Measurements from ENCODE around the gene ANKRD18A.

ANKRD18A gene

DNA sequence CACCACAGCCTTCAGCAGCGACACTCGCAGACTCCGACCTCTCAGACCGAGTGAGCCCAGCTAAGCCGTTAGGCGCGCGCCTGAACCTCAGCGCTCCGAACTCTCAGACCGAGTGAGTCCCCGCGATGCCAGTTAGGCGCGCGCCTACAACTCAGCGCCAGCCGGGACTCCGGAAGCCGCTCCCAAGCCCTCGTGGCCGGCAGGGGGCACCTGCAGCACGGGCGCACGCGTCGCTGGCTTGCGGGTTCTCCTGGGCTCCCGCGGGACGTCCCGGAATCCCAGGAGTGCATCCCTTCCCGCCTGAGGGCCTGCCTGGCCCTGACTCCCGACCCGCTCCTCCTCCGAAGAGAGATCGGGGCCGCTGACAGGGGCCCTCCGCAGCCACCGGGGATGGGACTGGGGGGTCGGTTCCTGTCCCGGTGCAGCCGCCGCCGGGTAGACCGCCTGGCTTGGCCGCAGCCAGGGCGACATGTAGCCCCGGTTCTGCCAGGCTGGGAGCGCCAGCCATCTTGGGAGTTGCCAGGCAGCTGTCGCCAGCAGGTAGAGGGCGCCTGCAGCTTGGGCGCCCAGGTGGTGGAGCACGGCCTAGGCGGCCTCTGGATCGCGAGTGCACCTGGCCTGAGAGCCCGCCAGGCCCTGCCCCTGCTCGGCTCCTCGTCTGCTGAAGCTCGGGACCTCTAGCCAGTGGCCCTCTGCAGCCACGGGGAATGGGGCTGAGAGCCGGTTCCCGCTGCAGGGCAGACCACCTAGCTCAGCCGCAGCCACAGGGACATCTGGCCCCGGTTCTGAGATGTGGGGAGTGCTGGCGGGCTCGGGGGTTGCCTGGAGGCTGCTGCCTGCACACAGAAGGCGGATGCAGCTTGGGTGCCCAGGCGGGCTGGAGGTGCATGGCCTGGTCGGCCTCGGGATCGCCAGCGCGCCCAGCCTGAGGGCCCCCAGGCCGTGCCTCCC is at the start of gene ANKRD18A:
ANKRD18A (minus strand) TSS at position 114 of the 951 bp plus-strand sequence. CDS start 311 bp downstream, outside the sequence.
- peak; percentile 8 for DNase-seq (ENCODE audit: low read depth)

- no peak for DNase-seq (ENCODE audit: low read depth)
Observed at GRCh38 chr9:38668791-38669466, 48.5 kb upstream of the ANKRD18A start.

DNA sequence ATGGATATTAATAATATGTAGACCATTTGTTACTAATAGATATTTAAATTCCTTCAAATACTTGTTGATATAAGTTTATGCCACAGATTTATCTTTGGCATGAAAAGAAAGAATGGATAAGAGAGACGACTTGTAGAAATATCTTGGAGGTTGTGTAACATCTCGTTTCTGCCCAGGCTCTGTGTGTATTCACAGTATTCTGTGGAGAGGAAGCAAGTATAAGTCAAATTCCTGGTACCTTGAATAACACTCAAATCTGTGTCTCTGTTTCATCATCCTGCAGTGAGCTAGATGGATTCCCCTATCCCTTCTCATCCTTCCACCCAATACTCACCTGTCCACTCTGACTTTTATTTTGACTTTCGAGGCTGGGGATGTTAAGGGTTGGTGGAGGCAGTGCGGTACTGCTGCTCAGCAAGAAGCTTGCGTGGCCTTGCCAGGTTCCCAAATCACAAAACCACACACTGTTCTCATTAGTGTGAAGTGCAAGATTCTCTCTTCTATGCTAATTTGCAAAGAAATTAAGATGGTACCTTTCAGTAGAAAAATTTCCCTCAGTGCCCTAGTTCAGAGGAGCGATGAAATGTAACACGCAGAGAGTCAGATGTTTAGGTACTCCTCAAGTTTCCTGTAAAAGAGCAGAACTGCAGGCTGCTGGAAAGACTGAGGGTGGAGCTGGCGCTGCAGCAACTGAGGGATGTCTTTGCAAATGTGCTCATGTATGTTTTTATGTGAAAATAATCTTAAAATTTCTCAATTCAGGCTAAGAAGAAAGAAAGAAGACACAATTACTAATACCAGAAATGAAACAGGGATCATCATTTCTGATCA is 42.6 kb upstream of the ANKRD18A start:
- DNase-seq (ENCODE audit: low read depth), result no peak

DNA sequence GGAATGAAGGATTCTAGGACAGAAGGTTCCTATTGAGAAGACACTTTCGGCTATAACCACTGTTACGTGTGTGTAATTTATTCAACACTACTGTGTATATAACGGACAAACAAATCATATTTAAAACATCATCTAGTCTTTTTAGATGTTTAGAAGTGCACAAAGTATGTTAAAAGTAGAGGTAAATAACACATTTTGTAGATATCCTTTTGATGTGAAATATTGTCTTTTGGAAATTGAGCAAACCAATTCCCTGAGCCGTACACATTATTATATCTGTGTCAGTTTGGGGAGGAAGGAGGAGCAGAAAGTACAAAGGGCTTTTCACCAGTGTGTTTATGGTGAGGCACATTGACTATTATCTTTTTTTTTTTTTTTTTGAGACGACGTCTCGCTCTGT is 39.1 kb upstream of the ANKRD18A start:
- DNase-seq (ENCODE audit: low read depth), result no peak

- DNase-seq (ENCODE audit: low read depth), result no peak
Observed at GRCh38 chr9:38656896-38657295, 36.5 kb upstream of the ANKRD18A start.

- no peak for DNase-seq (ENCODE audit: low read depth)
Observed at GRCh38 chr9:38652486-38652885, 32.1 kb upstream of the ANKRD18A start.

DNA sequence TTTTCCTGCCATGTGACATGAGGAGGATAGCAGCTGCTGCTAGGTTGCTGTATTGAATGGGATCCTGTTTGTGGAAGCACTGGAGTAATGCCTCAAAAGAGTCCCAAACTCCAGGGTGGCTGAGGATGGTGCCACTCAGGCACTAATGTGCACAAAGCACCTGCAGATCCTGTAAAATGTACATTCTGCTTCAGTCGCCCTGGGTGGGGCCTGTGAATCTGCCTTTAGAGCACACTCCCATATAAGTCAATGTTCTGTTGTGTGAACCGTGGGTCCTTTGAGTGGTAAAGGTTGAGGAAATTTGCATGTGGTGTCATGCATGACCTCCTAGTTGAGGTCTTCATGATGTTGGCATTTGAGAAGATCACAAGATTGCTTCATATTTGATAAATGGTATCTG is 31.6 kb upstream of the ANKRD18A start:
- no peak for DNase-seq (ENCODE audit: low read depth)

DNA sequence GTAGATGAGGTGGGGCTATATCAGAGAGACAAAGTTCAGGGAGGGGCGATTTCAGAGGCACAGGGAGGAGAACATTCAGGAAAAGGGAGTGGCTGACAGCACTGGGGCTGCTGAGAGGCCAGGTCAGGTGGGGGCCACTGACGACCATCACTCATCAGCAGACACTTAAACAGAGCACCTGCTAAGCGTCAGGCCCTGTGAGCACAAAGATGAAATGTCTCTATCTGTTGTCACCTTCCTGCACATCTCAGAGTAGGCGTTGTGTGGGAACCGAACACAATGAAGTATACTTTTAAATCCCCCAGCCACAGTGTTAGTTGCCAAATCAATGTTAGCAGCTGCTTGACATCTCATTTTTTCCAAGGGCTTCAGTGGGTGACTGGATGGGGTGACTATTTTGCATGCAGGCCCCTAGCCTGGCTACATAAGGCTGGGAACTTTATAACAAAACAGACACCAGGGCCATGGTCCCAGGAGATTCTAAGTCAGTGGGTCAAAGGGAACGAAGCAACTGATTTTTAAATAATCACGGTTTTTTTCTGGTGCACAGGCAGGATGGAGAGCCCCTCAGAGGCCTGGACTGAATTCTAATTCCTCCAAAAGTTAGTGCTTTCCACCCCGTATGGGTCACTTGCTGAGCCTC is 31.1 kb upstream of the ANKRD18A start:
- DNase-seq (ENCODE audit: low read depth), result no peak

DNA sequence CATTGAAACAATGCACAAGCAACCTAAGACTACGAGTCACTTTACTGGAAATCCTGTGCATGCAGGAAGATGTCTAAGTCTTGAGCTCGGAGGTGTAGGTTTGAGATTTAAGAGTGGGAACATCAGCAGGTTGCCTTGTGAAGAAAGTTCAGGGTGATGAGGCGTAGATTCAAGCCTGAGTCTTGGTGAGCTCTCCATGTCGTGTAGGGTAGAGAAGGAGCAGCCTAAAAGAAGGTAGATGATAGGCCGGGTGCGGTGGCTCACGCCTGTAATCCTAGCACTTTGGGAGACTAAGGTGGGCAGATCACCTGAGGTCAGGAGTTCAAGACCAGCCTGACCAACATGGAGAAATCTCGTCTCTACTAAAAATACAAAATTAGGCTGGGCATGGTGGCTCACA is 30.2 kb upstream of the ANKRD18A start:
- no peak for DNase-seq (ENCODE audit: low read depth)

DNA sequence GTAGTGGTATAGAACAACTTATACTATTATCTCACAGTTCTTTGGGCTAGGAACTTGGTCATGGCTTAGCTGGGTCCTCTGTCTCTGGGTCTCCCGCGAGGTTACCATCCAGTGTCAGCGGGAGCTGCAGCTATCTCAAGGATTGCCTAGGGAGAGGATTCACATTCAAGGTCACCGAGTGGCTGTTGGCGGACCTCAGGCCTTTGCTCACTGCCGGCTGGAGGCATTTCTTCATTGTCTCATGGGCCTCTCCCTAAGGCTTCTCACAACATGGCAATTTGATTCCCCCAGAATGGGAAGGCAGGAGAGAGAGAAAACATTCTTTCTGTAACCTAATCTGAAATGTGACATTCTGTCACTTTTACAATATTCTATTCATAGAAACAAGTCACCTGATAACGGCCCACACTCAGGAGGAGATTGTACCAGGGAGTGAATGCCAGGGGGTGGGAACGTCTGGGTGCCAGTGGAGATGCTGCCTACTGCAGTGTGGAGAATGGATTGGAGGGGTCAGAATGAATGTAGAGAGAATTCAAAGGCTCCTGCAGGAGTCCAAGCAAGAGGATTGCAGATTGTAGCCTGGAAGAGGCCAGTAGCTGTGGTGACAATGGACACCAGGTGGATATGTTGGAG is 29.5 kb upstream of the ANKRD18A start:
- DNase-seq (ENCODE audit: low read depth), result no peak

DNA sequence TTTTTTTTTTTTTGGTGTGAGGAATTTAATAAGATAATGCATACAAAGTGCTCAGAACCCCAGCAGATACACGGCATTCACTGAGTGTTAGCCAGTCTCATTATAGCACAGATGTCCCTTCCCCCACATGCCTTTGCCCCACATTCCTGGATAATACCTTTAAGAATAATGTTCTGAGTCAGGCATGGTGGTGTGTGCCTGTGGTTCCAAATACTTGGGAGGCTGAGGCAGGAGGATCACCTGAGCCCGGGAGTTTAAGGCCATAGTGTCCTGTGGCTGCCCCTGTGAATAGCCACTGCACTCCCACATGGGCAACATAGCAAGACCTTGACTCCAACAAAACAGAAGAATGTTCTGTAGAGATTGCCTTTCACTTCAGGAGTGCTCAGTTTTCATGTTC is 24.2 kb upstream of the ANKRD18A start:
- no peak for DNase-seq (ENCODE audit: low read depth)

- DNase-seq (ENCODE audit: low read depth), result no peak
Observed at GRCh38 chr9:38643815-38644173, 23.4 kb upstream of the ANKRD18A start.

GRCh38 chr9:38642951-38643814 is 22.8 kb upstream of the ANKRD18A start:
- DNase-seq (ENCODE audit: low read depth), result no peak

DNA sequence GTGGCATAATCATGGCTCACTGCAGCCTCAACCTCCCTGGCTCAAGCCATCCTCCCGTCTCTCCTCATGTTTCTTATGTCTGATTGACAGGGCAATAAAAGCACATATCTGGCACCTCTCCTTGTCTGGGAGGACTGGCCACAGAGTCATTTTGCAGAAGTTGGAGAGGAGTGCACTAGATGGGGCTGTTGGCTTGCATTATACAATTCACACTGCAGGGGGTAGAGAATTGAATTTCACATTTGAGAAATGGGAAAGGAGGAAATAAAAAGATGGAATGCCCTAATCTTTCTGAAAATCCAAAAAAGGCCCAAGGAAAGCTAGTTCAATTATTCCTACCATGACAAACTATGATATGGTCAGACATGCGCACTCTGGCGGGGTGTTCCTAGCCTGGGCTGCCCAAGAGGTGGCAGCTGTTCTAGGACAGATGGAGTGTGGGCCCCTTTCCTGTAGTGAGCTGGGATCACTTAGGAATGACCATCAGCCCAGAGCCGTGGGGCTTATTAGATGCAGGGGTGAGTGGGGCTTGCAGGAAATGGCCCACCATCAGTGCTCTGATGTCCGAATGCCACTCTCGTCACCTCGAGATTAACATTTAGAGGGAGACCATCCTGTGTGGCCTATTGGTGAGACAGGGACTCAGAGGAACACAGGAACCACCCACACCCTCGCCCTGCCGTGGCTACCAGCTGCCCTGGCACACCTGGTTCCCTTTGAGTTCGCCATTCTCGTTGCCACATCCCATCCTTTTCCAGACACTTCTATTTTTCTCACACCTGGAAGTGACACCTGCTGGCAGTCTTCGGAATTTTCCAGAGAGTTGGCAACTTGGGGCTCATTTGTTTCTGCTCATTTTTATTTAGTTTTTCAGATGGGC is 21.8 kb upstream of the ANKRD18A start:
- DNase-seq (ENCODE audit: low read depth), result no peak

- DNase-seq (ENCODE audit: low read depth), result no peak
Observed at GRCh38 chr9:38641142-38641541, 20.7 kb upstream of the ANKRD18A start.

GRCh38 chr9:38639577-38639940 is 19.2 kb upstream of the ANKRD18A start:
- no peak for DNase-seq (ENCODE audit: low read depth)

DNA sequence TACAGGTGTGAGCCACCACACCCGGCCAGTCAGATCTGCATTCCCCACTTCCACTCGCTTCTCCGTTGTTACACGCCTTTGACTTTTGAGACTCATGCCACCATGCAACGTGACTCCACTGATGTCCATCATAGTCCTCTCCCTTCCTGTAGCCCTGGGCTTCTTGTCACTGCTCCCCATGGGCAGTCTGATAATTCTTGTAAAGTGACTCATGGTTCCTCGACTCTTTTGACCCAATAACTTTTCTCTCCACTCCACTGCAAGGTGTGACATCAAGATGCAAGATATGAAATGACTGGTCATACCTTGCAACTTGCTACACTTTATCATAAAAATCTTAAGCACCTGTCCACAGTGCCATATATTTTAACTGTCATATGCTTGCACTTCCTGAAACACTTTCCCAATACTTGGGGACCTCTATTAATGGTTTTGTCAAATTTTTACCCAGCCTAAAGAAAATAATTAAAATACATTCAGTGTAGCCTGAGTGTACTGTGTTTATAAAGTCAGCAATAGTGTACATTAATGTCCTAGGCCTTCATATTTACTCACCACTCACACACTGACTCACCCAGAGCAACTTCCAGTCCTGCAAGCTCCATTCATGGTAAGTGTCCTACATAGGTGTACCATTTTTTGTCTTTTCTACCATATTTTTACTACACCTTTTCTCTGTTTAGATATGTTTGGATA is 18.6 kb upstream of the ANKRD18A start:
- no peak for DNase-seq (ENCODE audit: low read depth)

DNA sequence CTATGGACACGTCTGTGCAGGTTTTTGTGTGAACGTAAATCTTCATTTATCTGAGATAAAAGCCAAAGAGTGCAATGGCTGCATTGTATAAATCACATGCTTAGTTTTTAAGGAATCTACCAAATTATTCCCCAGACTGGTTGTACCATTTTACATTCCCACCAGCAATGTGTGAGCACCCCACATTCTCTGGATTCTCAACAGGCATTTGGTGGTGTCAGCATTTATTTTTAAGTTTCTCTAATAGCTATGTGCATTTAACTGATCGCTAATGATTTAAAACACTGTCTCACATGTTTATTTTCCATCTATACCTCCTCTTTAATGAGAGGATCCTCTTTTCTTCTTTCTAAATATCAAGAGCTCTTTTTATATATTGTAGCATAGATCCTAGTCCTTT is 13.9 kb upstream of the ANKRD18A start:
- DNase-seq (ENCODE audit: low read depth), result no peak

DNA sequence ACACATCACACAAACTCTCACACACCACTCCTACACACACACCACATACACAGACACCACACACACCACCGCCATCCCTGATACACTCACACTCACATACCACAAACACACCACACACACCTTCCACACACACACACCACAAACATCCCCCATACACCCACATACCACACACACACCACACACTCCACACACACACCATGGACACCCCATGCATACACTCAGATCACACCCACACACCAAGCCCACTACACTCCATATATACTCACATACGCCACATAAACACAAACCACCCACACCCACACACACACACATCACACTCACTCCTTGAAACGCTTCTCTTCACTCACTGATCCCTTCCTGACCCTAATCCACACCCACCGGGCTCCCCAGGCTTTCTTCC is 9.1 kb upstream of the ANKRD18A start:
- no peak for DNase-seq (ENCODE audit: low read depth)
